IPS-18a (cell line): ENCODE results near the gene SEMA3E.
A peak's percentile ranks its signal among the peaks of the same experiment; 100 is the strongest.
"Not testable (repeated sequence)": the region's sequence is repeated elsewhere in the genome, so short reads cannot be mapped to it uniquely, and the experiment has no call there.

Experiments used
- H3K27ac ChIP-seq: one replicate; pipeline ENCODE4 v1.5.1; 2013; ENCODE audit warnings: low read length
- H3K27me3 ChIP-seq: one replicate; pipeline ENCODE4 v1.6.1; 2013; ENCODE audit warnings: mild to moderate bottlenecking, low read length; ENCODE audit not compliant: control insufficient read depth, insufficient read depth
- H3K36me3 ChIP-seq: one replicate; pipeline ENCODE4 v1.6.1; 2013; ENCODE audit warnings: low read depth, low read length; ENCODE audit not compliant: control insufficient read depth
- H3K4me1 ChIP-seq: one replicate; pipeline ENCODE4 v1.6.1; 2013; ENCODE audit warnings: low read depth, low read length; ENCODE audit not compliant: control insufficient read depth
- H3K4me3 ChIP-seq: one replicate; pipeline ENCODE4 v1.5.1; 2013; ENCODE audit warnings: low read length
- H3K9ac ChIP-seq: one replicate; pipeline ENCODE4 v1.6.1; 2013; ENCODE audit warnings: mild to moderate bottlenecking, low read length, moderate library complexity
- H3K9me3 ChIP-seq: one replicate; pipeline ENCODE4 v1.6.1; 2013; ENCODE audit warnings: low read depth, low read length; ENCODE audit not compliant: control insufficient read depth

Gene SEMA3E

GRCh38 chr7:83476511-83477050, 172.4 kb downstream of the SEMA3E start:
- no peak overlapping the region for H3K9ac ChIP-seq

GRCh38 chr7:83475420-83475819, 173.5 kb downstream of the SEMA3E start:
- Histone ChIP-seq H3K9ac (no peak overlapping the region), H3K4me3 (no peak overlapping the region), H3K27ac (no peak overlapping the region), H3K27me3 (no peaks in the 10 kb centered on the region), H3K36me3 (no peaks in the 10 kb centered on the region), H3K9me3 (no peaks in the 10 kb centered on the region), H3K4me1 (no peaks in the 10 kb centered on the region)

More at GRCh38 chr7:83476511-83477050, 172.4 kb downstream of the SEMA3E start:
- Histone ChIP-seq H3K27ac (no peak overlapping the region), H3K27me3 (no peaks in the 10 kb centered on the region), H3K36me3 (no peaks in the 10 kb centered on the region), H3K9me3 (no peaks in the 10 kb centered on the region), H3K4me3 (no peak overlapping the region), H3K4me1 (no peaks in the 10 kb centered on the region)

GRCh38 chr7:83472376-83472775, 176.6 kb downstream of the SEMA3E start:
- Histone ChIP-seq H3K27me3 (no peaks in the 10 kb centered on the region), H3K9ac (no peak overlapping the region), H3K4me3 (no peak overlapping the region), H3K4me1 (peaks cover 17% of the 10 kb centered on the region), H3K9me3 (no peaks in the 10 kb centered on the region), H3K27ac (no peak overlapping the region), H3K36me3 (no peaks in the 10 kb centered on the region)

GRCh38 chr7:83469491-83469890, 179.4 kb downstream of the SEMA3E start:
- H3K4me3 ChIP-seq = no peak overlapping the region
- H3K9me3 ChIP-seq = no peaks in the 10 kb centered on the region
- peaks cover 17% of the 10 kb centered on the region for H3K36me3 ChIP-seq
- H3K27me3 ChIP-seq = no peaks in the 10 kb centered on the region
- no peak overlapping the region for H3K27ac ChIP-seq
- no peak overlapping the region for H3K9ac ChIP-seq
- H3K4me1 ChIP-seq = peaks cover 26% of the 10 kb centered on the region

- Histone ChIP-seq H3K36me3 (peaks cover 17% of the 10 kb centered on the region), H3K27me3 (no peaks in the 10 kb centered on the region), H3K27ac (no peak overlapping the region), H3K4me3 (no peak overlapping the region), H3K9ac (no peak overlapping the region), H3K9me3 (no peaks in the 10 kb centered on the region), H3K4me1 (peaks cover 26% of the 10 kb centered on the region)
Observed at GRCh38 chr7:83469076-83469475, 179.9 kb downstream of the SEMA3E start.

- no peaks in the 10 kb centered on the region for H3K27me3 ChIP-seq
- H3K9me3 ChIP-seq = no peaks in the 10 kb centered on the region
- peaks cover 22% of the 10 kb centered on the region for H3K36me3 ChIP-seq
- H3K4me1 ChIP-seq = peaks cover 26% of the 10 kb centered on the region
- H3K9ac ChIP-seq = peak overlapping the region; percentile 46
- H3K27ac ChIP-seq = peak overlapping the region; percentile 83
- H3K4me3 ChIP-seq = peak overlapping the region; percentile 9
Observed at GRCh38 chr7:83468251-83468739, 180.6 kb downstream of the SEMA3E start.

- Histone ChIP-seq H3K27me3 (no peaks in the 10 kb centered on the region), H3K36me3 (peaks cover 22% of the 10 kb centered on the region), H3K4me1 (peaks cover 26% of the 10 kb centered on the region), H3K4me3 (no peak overlapping the region), H3K9me3 (no peaks in the 10 kb centered on the region), H3K27ac (no peak overlapping the region), H3K9ac (no peak overlapping the region)
Observed at GRCh38 chr7:83467493-83467892, 181.4 kb downstream of the SEMA3E start.

- Histone ChIP-seq H3K4me1 (peaks cover 26% of the 10 kb centered on the region), H3K27me3 (no peaks in the 10 kb centered on the region), H3K27ac (no peak overlapping the region), H3K9me3 (no peaks in the 10 kb centered on the region), H3K9ac (no peak overlapping the region), H3K4me3 (no peak overlapping the region), H3K36me3 (peaks cover 22% of the 10 kb centered on the region)
Observed at GRCh38 chr7:83466956-83467355, 182.0 kb downstream of the SEMA3E start.

GRCh38 chr7:83466187-83466923, 182.6 kb downstream of the SEMA3E start:
- Histone ChIP-seq H3K4me1 (peaks cover 26% of the 10 kb centered on the region), H3K9ac (peak overlapping the region; percentile 3), H3K9me3 (no peaks in the 10 kb centered on the region), H3K4me3 (peak overlapping the region; percentile 37), H3K27ac (no peak overlapping the region), H3K36me3 (peaks cover 22% of the 10 kb centered on the region), H3K27me3 (no peaks in the 10 kb centered on the region)

- Histone ChIP-seq H3K27me3 (no peaks in the 10 kb centered on the region), H3K9ac (peak overlapping the region; percentile 48), H3K4me1 (peaks cover 26% of the 10 kb centered on the region), H3K9me3 (no peaks in the 10 kb centered on the region), H3K4me3 (peak overlapping the region; percentile 53), H3K36me3 (peaks cover 25% of the 10 kb centered on the region), H3K27ac (no peak overlapping the region)
Observed at GRCh38 chr7:83465643-83466042, 183.3 kb downstream of the SEMA3E start.

GRCh38 chr7:83461820-83462219, 187.1 kb downstream of the SEMA3E start:
- H3K9me3 ChIP-seq, H3K27ac ChIP-seq, H3K27me3 ChIP-seq: not testable (repeated sequence)
- Histone ChIP-seq H3K4me1 (peaks cover 29% of the 10 kb centered on the region), H3K36me3 (peaks cover 24% of the 10 kb centered on the region), H3K9ac (peak overlapping the region; percentile 87), H3K4me3 (peak overlapping the region; percentile 69)
